Loucy (cell line): ENCODE data around the gene GNL3.

Experiments used
- H2AFZ ChIP-seq: fragments of 200-600 bp; sonication (generic); 2 replicates; pipeline ENCODE4 v1.6.0; 2016; ENCODE audit warnings: antibody characterized with exemption, mild to moderate bottlenecking, low read length, moderate library complexity
- H3F3A ChIP-seq: fragments of 200-600 bp; 2 replicates; pipeline ENCODE4 v1.6.0; 2016; ENCODE audit warnings: antibody characterized with exemption, low read depth, mild to moderate bottlenecking
- H3K27me3 ChIP-seq: fragments of 200-600 bp; sonication (generic); 2 replicates; pipeline ENCODE4 v1.6.1; 2014; ENCODE audit warnings: low read length, mild to moderate bottlenecking; ENCODE audit not compliant: insufficient read depth, poor library complexity, severe bottlenecking
- H3K36me3 ChIP-seq: fragments of 200-600 bp; sonication (generic); 2 replicates; pipeline ENCODE4 v1.6.1; 2016; ENCODE audit warnings: low read length; ENCODE audit not compliant: insufficient read depth
- H3K4me1 ChIP-seq: fragments of 200-600 bp; sonication (generic); 2 replicates; pipeline ENCODE4 v1.5.1; 2014; ENCODE audit warnings: low read length, mild to moderate bottlenecking; ENCODE audit not compliant: insufficient read depth, poor library complexity, severe bottlenecking
- H3K4me2 ChIP-seq: fragments of 200-600 bp; sonication (generic); 2 replicates; pipeline ENCODE4 v1.6.0; 2014; ENCODE audit warnings: antibody characterized with exemption, low read length, low read depth, mild to moderate bottlenecking; ENCODE audit not compliant: poor library complexity, severe bottlenecking
- H3K4me3 ChIP-seq: fragments of 200-600 bp; sonication (generic); 2 replicates; pipeline ENCODE4 v1.5.1; 2014; ENCODE audit warnings: low read length, mild to moderate bottlenecking, mixed read lengths; ENCODE audit not compliant: poor library complexity, severe bottlenecking
- H3K79me2 ChIP-seq: fragments of 200-600 bp; sonication (generic); 2 replicates; pipeline ENCODE4 v1.6.1; 2014; ENCODE audit warnings: low read length; ENCODE audit not compliant: insufficient read depth
- H3K9ac ChIP-seq: fragments of 200-600 bp; sonication (generic); 2 replicates; pipeline ENCODE4 v1.6.0; 2014; ENCODE audit warnings: mild to moderate bottlenecking, low read depth, low read length, moderate library complexity; ENCODE audit not compliant: poor library complexity, severe bottlenecking
- H3K9me2 ChIP-seq: fragments of 200-600 bp; sonication (generic); replicated peaks from 2 replicates; pipeline ENCODE4 v1.6.1; 2016; ENCODE audit warnings: low read depth, low read length, mixed read lengths
- H3K9me3 ChIP-seq: fragments of 200-600 bp; sonication (generic); 2 replicates; pipeline ENCODE4 v1.6.1; 2014; ENCODE audit warnings: mild to moderate bottlenecking, antibody characterized with exemption, low read length, low read depth; ENCODE audit not compliant: insufficient read depth
- H4K20me1 ChIP-seq: fragments of 200-600 bp; sonication (generic); 2 replicates; pipeline ENCODE4 v1.6.0; 2014; ENCODE audit warnings: antibody characterized with exemption, low read length, mild to moderate bottlenecking; ENCODE audit not compliant: insufficient read depth, poor library complexity, severe bottlenecking
- CTCF ChIP-seq: fragments of 200-600 bp; sonication (generic); conservative IDR thresholded peaks from 2 replicates; pipeline ENCODE4 v1.5.1; 2014; ENCODE audit warnings: mild to moderate bottlenecking, antibody characterized with exemption, low read length
- EZH2phosphoT487 ChIP-seq: fragments of 200-600 bp; IDR thresholded peaks from 2 replicates; pipeline ENCODE4 v1.6.1; 2018; ENCODE audit warnings: antibody characterized with exemption, mild to moderate bottlenecking, moderate library complexity, borderline replicate concordance

GNL3 gene

GRCh38 chr3:52685709-52686691, at the start of gene GNL3, which contains the start of gene PBRM1:
Gene GNL3 (plus strand): TSS chr3:52686032. CDS start chr3:52686093, 61 bp downstream.
Gene PBRM1 (minus strand): TSS chr3:52685913.
- Histone ChIP-seq H3K4me1 (peaks cover 66% of the 10 kb centered on the region), H2AFZ (peak within 1 kb of the TSS; percentile 89), H3K9me2 (no peaks in the 10 kb centered on the region), H3K9me3 (no peaks in the 10 kb centered on the region), H3F3A (0 out of 2 replicates have a peak, but pooled peaks cover 3% of the 10 kb centered on the region), H3K4me3 (peak within 1 kb of the TSS; percentile 95), H3K27me3 (no peaks in the 10 kb centered on the region), H3K36me3 (peaks cover 36% of the 10 kb centered on the region), H3K4me2 (peak within 1 kb of the TSS; percentile 99), H3K9ac (peak within 1 kb of the TSS; percentile 95), H4K20me1 (peaks cover 65% of the 10 kb centered on the region), H3K79me2 (peaks cover 93% of the 10 kb centered on the region)
- TF ChIP-seq CTCF = no peak
- TF ChIP-seq EZH2phosphoT487 = no peak

GRCh38 chr3:52636673-52637072, 49.2 kb upstream of the GNL3 start:
- Histone ChIP-seq H3K9me3 (no peaks in the 10 kb centered on the region), H2AFZ (no peak overlapping the region), H3K9me2 (no peaks in the 10 kb centered on the region), H3K27me3 (no peaks in the 10 kb centered on the region), H3K4me3 (no peak overlapping the region), H3K79me2 (no peaks in the 10 kb centered on the region), H3K4me1 (no peaks in the 10 kb centered on the region), H3F3A (no peaks in the 10 kb centered on the region), H3K36me3 (peaks cover 68% of the 10 kb centered on the region), H3K9ac (no peak overlapping the region), H4K20me1 (no peaks in the 10 kb centered on the region), H3K4me2 (no peak overlapping the region)
- TF ChIP-seq EZH2phosphoT487 = no peak
- TF ChIP-seq CTCF = no peak

DNA sequence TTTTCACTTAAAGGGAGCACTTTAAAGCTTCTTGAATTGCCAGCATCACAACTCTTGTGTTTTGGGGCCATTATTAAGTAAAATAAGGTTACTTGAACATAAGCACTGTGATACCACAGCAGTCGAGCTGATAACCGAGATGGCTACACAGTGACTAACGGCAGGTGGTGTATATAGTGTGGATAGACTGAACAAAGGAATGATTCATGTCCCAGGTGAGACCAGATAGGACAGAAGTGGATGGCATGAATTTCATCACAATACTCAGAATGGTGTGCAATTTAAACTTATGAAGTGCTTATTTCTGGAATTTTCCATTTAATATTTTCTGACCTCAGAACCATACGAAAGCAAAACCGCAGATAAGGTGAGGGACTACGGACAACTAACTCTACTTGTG, 40.3 kb upstream of the GNL3 start:
- TF ChIP-seq CTCF = no peak
- Histone ChIP-seq H3K4me1 (peaks cover 3% of the 10 kb centered on the region), H3K4me3 (no peak overlapping the region), H3K9ac (no peak overlapping the region), H3K79me2 (no peaks in the 10 kb centered on the region), H4K20me1 (no peaks in the 10 kb centered on the region), H3K27me3 (no peaks in the 10 kb centered on the region), H3K4me2 (no peak overlapping the region), H3K36me3 (peaks cover 90% of the 10 kb centered on the region), H2AFZ (no peak overlapping the region), H3F3A (peaks cover 2% of the 10 kb centered on the region; the same call in 1 of the 2 replicates), H3K9me2 (no peaks in the 10 kb centered on the region), H3K9me3 (no peaks in the 10 kb centered on the region)
